ENCODE measurements around the gene SDC3. TPM values are rescaled to one million over a fixed set of nuclear protein-coding genes. Genes with fewer than 3 reads are reported as not detected.

SDC3 gene
- total and polyA plus RNA-seq, 2 of the 8 experiments (the other 6 are each of a cell fraction or from before 2014, with no cell fraction given), result 7.0 to 27.0 TPM

- DNase-seq (ENCODE audit: low read depth in 1 of 2, low spot score in 2 of 2) (no peak), FAIRE-seq (peak; percentile 60)
- peak overlapping the region; percentile 84; the same call in 1 of the 2 replicates for H2AK5ac ChIP-seq (ENCODE audit: low read depth, low read length)
- H4K91ac ChIP-seq (replicated peaks; ENCODE audit: insufficient read length, low read length), result peak overlapping the region; percentile 55
- H4K20me1 ChIP-seq (replicated peaks in 1 of 2; ENCODE audit: control insufficient read depth in 1 of 2, insufficient read depth in 2 of 2, low read length in 2 of 2), result no peaks in the 10 kb centered on the region
- peak overlapping the region; percentile 66 for H2BK5ac ChIP-seq (ENCODE audit: low read depth, low read length)
- peak overlapping the region; percentile 6 to 17; a peak in 1 of 4 replicates for H3K4me2 ChIP-seq (ENCODE audit: insufficient read depth in 1 of 2, low read depth in 2 of 2, low read length in 2 of 2)
- no peaks in the 10 kb centered on the region for H3K27me3 ChIP-seq (replicated peaks in 1 of 4; ENCODE audit: control insufficient read depth in 3 of 4, extremely low read depth in 1 of 4, insufficient read depth in 3 of 4, low read length in 3 of 4)
- no peak overlapping the region for H2BK120ac ChIP-seq (replicated peaks; ENCODE audit: low read depth, low read length)
- peak overlapping the region; percentile 97 for H2BK20ac ChIP-seq (ENCODE audit: low read length)
- H3K4me3 ChIP-seq (ENCODE audit: extremely low read depth in 1 of 4, insufficient read depth in 2 of 4, low read depth in 3 of 4, low read length in 4 of 4), result peak overlapping the region in 1 of 4 experiments; percentile 3; a peak in 1 of 8 replicates
- H2AFZ ChIP-seq (ENCODE audit: low read length), result peak overlapping the region; percentile 8; the same call in 1 of the 2 replicates
- no peak overlapping the region for H4K5ac ChIP-seq (ENCODE audit: insufficient read length, low read depth, low read length)
- no peaks in the 10 kb centered on the region for H3K79me1 ChIP-seq (ENCODE audit: low read depth, low read length)
- H2BK12ac ChIP-seq (ENCODE audit: low read depth, low read length), result peak overlapping the region; percentile 78; the same call in 1 of the 2 replicates
- H3K9ac ChIP-seq (replicated peaks in 1 of 4; ENCODE audit: extremely low read depth in 1 of 4, low read depth in 3 of 4, low read length in 3 of 4), result no peak overlapping the region
- no peaks in the 10 kb centered on the region for H3K79me2 ChIP-seq (ENCODE audit: control insufficient read depth in 1 of 2, insufficient read depth in 2 of 2, low read length in 2 of 2)
- ChIA-PET POLR2A (ENCODE audit: partially characterized antibody) (interaction anchor here (1.3 kb wide), 1 partner anchor 12 kb away, joined by 3 read pairs; no protein-coding TSS in a partner anchor), CTCF (ENCODE audit: partially characterized antibody) (interaction anchor here (0.6 to 2.5 kb wide), 14 partner anchors 9 to 464 kb away, joined by 3 to 14 read pairs (median 4); no protein-coding TSS in a partner anchor)
- H3K23ac ChIP-seq (ENCODE audit: insufficient read length), result no peak overlapping the region
- no peak overlapping the region for H3K14ac ChIP-seq (ENCODE audit: insufficient read length)
- H3K23me2 ChIP-seq (ENCODE audit: low read depth, low read length), result peaks cover 6% of the 10 kb centered on the region; the same call in 1 of the 2 replicates
- peak overlapping the region; percentile 86 for H3K18ac ChIP-seq (ENCODE audit: extremely low read depth, low read length)
- 60% methylated on average over 10 of the region's 10 CpGs; no CpG with 5 or more reads in 1 of the 2 experiments for WGBS, 2 experiments (ENCODE audit: extremely low coverage in 1 of 2, insufficient coverage in 1 of 2, insufficient read length in 1 of 2, insufficient replicate concordance in 2 of 2, low coverage in 1 of 2, low lambda C conversion rate in 2 of 2, missing lambda C conversion rate in 1 of 2)
- no peak overlapping the region for H2BK15ac ChIP-seq (ENCODE audit: low read length)
- no peaks in the 10 kb centered on the region for H3K9me3 ChIP-seq (ENCODE audit: insufficient read depth in 2 of 2, low read depth in 1 of 2, low read length in 1 of 2)
- H3K27ac ChIP-seq (ENCODE audit: low read depth, low read length), result no peak overlapping the region
- peaks cover 16 to 25% (median 18%) of the 10 kb centered on the region in 4 experiments for H3K4me1 ChIP-seq (replicated peaks in 1 of 4; ENCODE audit: control insufficient read depth in 3 of 4, insufficient read depth in 4 of 4, low read length in 3 of 4)
- no peak overlapping the region for H4K8ac ChIP-seq (ENCODE audit: extremely low read depth, insufficient read depth, low read length)
- no peaks in the 10 kb centered on the region for H3K36me3 ChIP-seq (ENCODE audit: control insufficient read depth in 2 of 4, insufficient read depth in 4 of 4, low read length in 3 of 4)
- H3K4ac ChIP-seq (replicated peaks; ENCODE audit: insufficient read length, low read depth, low read length), result peak overlapping the region; percentile 28
- no peak overlapping the region for H3K56ac ChIP-seq (replicated peaks; ENCODE audit: insufficient read length, low read depth, low read length)
- no peak for TF ChIP-seq BRCA1 (IDR thresholded peaks at IDR 0.05; ENCODE audit: low read depth, low read length)
- no peak for TF ChIP-seq YY1 (IDR thresholded peaks at IDR 0.05; ENCODE audit: low read depth, low read length)
- no peak for TF ChIP-seq ATF2 (IDR thresholded peaks at IDR 0.05; ENCODE audit: low read length)
- TF ChIP-seq RBBP5 (IDR thresholded peaks at IDR 0.05; ENCODE audit: borderline replicate concordance, low read depth, low read length), result no peak
- TF ChIP-seq CREB1 (IDR thresholded peaks at IDR 0.05), result no peak
- no peak for TF ChIP-seq TAF7 (optimal IDR thresholded peaks at IDR 0.05; ENCODE audit: borderline replicate concordance, low read depth, low read length)
These were observed 67.5 kb downstream of the SDC3 start for GRCh38 chr1:30840904-30841598.
